ENCODE measurements around the gene SNAPC2. TPM values are rescaled to one million over a fixed set of nuclear protein-coding genes. Genes with fewer than 3 reads are reported as not detected.

SNAPC2 gene
- total RNA-seq, 2 experiments from 2014 or later = 9.9 to 10.9 TPM

GRCh38 chr19:7920519-7921301, 572 bp downstream of the SNAPC2 start:
- peaks cover 37% of the 10 kb centered on the region for H3K4me1 Mint-ChIP-seq (ENCODE audit: low read depth)

GRCh38 chr19:7921302-7921966, 1.3 kb downstream of the SNAPC2 start:
- Histone ChIP-seq H3K9me3 (ENCODE audit: control insufficient read depth in 1 of 2, insufficient read depth in 1 of 2, low read length in 2 of 2) (peaks cover 0 to 5% of the 10 kb centered on the region in 2 experiments), H3K4me3 (ENCODE audit: low read length) (peak overlapping the region; percentile 69), H3K4me1 (ENCODE audit: insufficient read depth, low read length) (peaks cover 68% of the 10 kb centered on the region), H3K27ac (ENCODE audit: low read depth in 1 of 2, low read length in 2 of 2) (peak overlapping the region; percentile 55 to 78), H3K36me3 (ENCODE audit: insufficient read depth, low read length) (peaks cover 18% of the 10 kb centered on the region), H3K27me3 (ENCODE audit: control insufficient read depth in 1 of 2, insufficient read depth in 2 of 2, low read length in 2 of 2) (peaks cover 21 to 24% of the 10 kb centered on the region in 2 experiments)
- peaks cover 25% of the 10 kb centered on the region for H3K27me3 Mint-ChIP-seq
- peaks cover 34% of the 10 kb centered on the region for H3K4me1 Mint-ChIP-seq (ENCODE audit: low read depth)
- DNase-seq = no peak
- no peak for TF ChIP-seq CTCF (IDR thresholded peaks at IDR 0.05)
- POLR2A ChIA-PET = interaction anchor here (1.3 to 7.7 kb wide), 12 partner anchors 8 to 852 kb away, joined by 3 to 116 read pairs (median 4); partner anchors contain the start of genes MAP2K7, PET100, TIMM44 and XAB2
- peak overlapping the region; percentile 79 for H3K27ac Mint-ChIP-seq
- ATAC-seq (ENCODE audit: poor library complexity) = no peak
- H3K36me3 Mint-ChIP-seq (ENCODE audit: low read depth) = peaks cover 23% of the 10 kb centered on the region
- no peaks in the 10 kb centered on the region for H3K9me3 Mint-ChIP-seq
- peak overlapping the region; percentile 94 for H3K4me3 Mint-ChIP-seq
- CTCF ChIA-PET = interaction anchor here (1.2 to 5.6 kb wide), 6 partner anchors 8 to 241 kb away, joined by 3 to 43 read pairs (median 12); partner anchors contain the start of genes MAP2K7, TIMM44 and TRAPPC5
- intact Hi-C loops (cut with DNase I, micrococcal nuclease) = loop anchor here (5.0 to 10.0 kb wide), 4 partner anchors 54 to 1557 kb away; partner anchors contain the start of genes CLPP (in 1 of the 2), NDUFA7 (in 1 of the 2) and RPS28 (in 1 of the 2)

More at GRCh38 chr19:7920519-7921301, 572 bp downstream of the SNAPC2 start:
- Histone ChIP-seq H3K9me3 (ENCODE audit: control insufficient read depth in 1 of 2, insufficient read depth in 1 of 2, low read length in 2 of 2) (peaks cover 0 to 9% of the 10 kb centered on the region in 2 experiments), H3K36me3 (ENCODE audit: insufficient read depth, low read length) (peaks cover 18% of the 10 kb centered on the region), H3K27me3 (ENCODE audit: control insufficient read depth in 1 of 2, insufficient read depth in 2 of 2, low read length in 2 of 2) (peaks cover 28% of the 10 kb centered on the region in 2 experiments), H3K4me3 (ENCODE audit: low read length) (peak overlapping the region; percentile 69), H3K27ac (ENCODE audit: low read depth in 1 of 2, low read length in 2 of 2) (peak overlapping the region; percentile 78 to 79), H3K4me1 (ENCODE audit: insufficient read depth, low read length) (peaks cover 71% of the 10 kb centered on the region)
- Mint-ChIP-seq H3K4me3 (peak overlapping the region; percentile 94), H3K27me3 (peaks cover 29% of the 10 kb centered on the region), H3K36me3 (ENCODE audit: low read depth) (peaks cover 20% of the 10 kb centered on the region), H3K9me3 (no peaks in the 10 kb centered on the region), H3K27ac (peak overlapping the region; percentile 79)
- peak; percentile 98 to 100 (median 100) for DNase-seq
- TF ChIP-seq CTCF (IDR thresholded peaks at IDR 0.05) = no peak
- ChIA-PET POLR2A (interaction anchor here (0.8 to 7.7 kb wide), 25 partner anchors 9 to 1548 kb away, joined by 3 to 116 read pairs (median 4); partner anchors contain the start of genes ALKBH7, ARHGEF18, MAP2K7 and PET100), CTCF (interaction anchor here (1.0 to 5.6 kb wide), 8 partner anchors 9 to 240 kb away, joined by 3 to 43 read pairs (median 10); partner anchors contain the start of genes MAP2K7, TIMM44 and TRAPPC5)
- peak; percentile 73 for ATAC-seq (ENCODE audit: poor library complexity)
- intact Hi-C loops (cut with DNase I, micrococcal nuclease) = loop anchor here (1.0 to 10.0 kb wide), 6 partner anchors 16 to 1556 kb away; partner anchors contain the start of genes CLPP (in 1 of the 2), NDUFA7 (in 1 of the 2) and RPS28 (in 1 of the 2)
